Measurements from ENCODE around the gene VAV1. TPM values are rescaled to one million over a fixed set of nuclear protein-coding genes. Genes with fewer than 3 reads are reported as not detected.

The VAV1 gene
- total RNA-seq, 3 donors from 2014 or later, result 6.6 to 10.2 (median 8.5) TPM

GRCh38 chr19:6737284-6737872 lies 35.1 kb upstream of the VAV1 start, which contains the start of gene GPR108:
TSS of gene GPR108 (minus strand) at chr19:6737580. CDS start at chr19:6737576, 4 bp downstream.
- Histone ChIP-seq H3K9me3 (no peaks in the 10 kb centered on the region), H3K36me3 (no peaks in the 10 kb centered on the region), H3K27me3 (no peaks in the 10 kb centered on the region), H3K4me3 (peak within 1 kb of the TSS; percentile 88 to 97 (median 91)), H3K4me1 (peaks cover 5 to 20% of the 10 kb centered on the region in 2 donors), H3K27ac (peak within 1 kb of the TSS; percentile 96 to 99)
- DNase-seq (ENCODE audit: low spot score in 2 of 2), result peak; percentile 99 to 100
- TF ChIP-seq, protein P1, sequence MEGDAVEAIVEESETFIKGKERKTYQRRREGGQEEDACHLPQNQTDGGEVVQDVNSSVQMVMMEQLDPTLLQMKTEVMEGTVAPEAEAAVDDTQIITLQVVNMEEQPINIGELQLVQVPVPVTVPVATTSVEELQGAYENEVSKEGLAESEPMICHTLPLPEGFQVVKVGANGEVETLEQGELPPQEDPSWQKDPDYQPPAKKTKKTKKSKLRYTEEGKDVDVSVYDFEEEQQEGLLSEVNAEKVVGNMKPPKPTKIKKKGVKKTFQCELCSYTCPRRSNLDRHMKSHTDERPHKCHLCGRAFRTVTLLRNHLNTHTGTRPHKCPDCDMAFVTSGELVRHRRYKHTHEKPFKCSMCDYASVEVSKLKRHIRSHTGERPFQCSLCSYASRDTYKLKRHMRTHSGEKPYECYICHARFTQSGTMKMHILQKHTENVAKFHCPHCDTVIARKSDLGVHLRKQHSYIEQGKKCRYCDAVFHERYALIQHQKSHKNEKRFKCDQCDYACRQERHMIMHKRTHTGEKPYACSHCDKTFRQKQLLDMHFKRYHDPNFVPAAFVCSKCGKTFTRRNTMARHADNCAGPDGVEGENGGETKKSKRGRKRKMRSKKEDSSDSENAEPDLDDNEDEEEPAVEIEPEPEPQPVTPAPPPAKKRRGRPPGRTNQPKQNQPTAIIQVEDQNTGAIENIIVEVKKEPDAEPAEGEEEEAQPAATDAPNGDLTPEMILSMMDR (IDR thresholded peaks at IDR 0.05), result peak in 1 of 3 donors; percentile 13
- TF ChIP-seq POLR2A (IDR thresholded peaks at IDR 0.05) (peak; percentile 31), POLR2AphosphoS5 (IDR thresholded peaks at IDR 0.05) (peak in 2 of 3 donors; percentile 34 to 88)
- intact Hi-C loops (cut with DNase I; ENCODE audit: low total_unique reads), result no loop called here

GRCh38 chr19:6737873-6738786 lies 34.4 kb upstream of the VAV1 start:
- H3K4me3 ChIP-seq, result peak overlapping the region; percentile 26 to 97 (median 80)
- peaks cover 5 to 20% of the 10 kb centered on the region in 2 donors for H3K4me1 ChIP-seq
- intact Hi-C loops (cut with DNase I; ENCODE audit: low total_unique reads), result no loop called here
- DNase-seq (ENCODE audit: low spot score in 2 of 2), result peak; percentile 82 to 97
- peak overlapping the region; percentile 96 to 99 for H3K27ac ChIP-seq
- no peaks in the 10 kb centered on the region for H3K36me3 ChIP-seq
- TF ChIP-seq POLR2A (IDR thresholded peaks at IDR 0.05) (no peak), POLR2AphosphoS5 (IDR thresholded peaks at IDR 0.05) (peak; percentile 46 to 80 (median 66))
- TF ChIP-seq, protein P1 (IDR thresholded peaks at IDR 0.05), result peak; percentile 52 to 73 (median 69)
- no peaks in the 10 kb centered on the region for H3K27me3 ChIP-seq
- H3K9me3 ChIP-seq, result no peaks in the 10 kb centered on the region

DNA sequence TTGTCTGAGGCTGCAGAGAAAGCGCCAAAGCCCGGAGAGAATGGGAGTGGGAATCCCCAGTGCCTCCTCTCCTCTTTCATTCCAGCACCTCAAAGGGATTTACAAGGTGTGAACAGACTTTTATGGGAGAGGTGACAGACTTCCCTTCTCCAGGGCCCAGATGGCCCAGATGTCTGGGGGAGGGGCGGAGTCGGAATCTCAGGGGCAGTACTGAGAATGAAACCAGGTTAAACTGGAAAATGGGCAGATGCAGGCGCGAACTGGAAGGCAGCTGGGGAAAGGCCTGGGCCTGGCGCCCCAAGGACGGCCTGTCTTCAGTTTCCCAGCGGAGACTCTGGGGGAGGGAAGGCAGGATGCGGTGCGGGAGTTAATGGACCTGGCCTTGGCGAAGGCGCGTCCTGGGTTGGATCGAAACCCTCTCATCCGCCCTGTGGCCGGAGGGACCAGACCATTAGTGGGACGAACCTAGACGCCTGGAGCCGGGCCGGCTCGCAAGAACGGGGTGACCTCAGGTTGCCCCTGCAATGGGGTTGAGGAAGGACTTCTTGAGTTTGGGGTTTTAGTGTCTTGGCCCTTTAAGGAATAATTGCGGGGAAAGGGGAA lies 33.6 kb upstream of the VAV1 start:
- H3K27me3 ChIP-seq, result no peaks in the 10 kb centered on the region
- intact Hi-C loops (cut with DNase I; ENCODE audit: low total_unique reads), result no loop called here
- H3K4me3 ChIP-seq, result peak overlapping the region; percentile 26 to 92 (median 80)
- H3K9me3 ChIP-seq, result no peaks in the 10 kb centered on the region
- peaks cover 6 to 20% of the 10 kb centered on the region in 2 donors for H3K4me1 ChIP-seq
- peak in 1 of 2 donors; percentile 49 for DNase-seq (ENCODE audit: low spot score in 2 of 2)
- peak overlapping the region; percentile 96 to 99 for H3K27ac ChIP-seq
- peak in 2 of 3 donors; percentile 7 to 18 for TF ChIP-seq POLR2AphosphoS5 (IDR thresholded peaks at IDR 0.05)
- TF ChIP-seq, protein P1 (IDR thresholded peaks at IDR 0.05), result peak in 1 of 3 donors; percentile 5
- no peak for TF ChIP-seq POLR2A (IDR thresholded peaks at IDR 0.05)
- H3K36me3 ChIP-seq, result no peaks in the 10 kb centered on the region

DNA sequence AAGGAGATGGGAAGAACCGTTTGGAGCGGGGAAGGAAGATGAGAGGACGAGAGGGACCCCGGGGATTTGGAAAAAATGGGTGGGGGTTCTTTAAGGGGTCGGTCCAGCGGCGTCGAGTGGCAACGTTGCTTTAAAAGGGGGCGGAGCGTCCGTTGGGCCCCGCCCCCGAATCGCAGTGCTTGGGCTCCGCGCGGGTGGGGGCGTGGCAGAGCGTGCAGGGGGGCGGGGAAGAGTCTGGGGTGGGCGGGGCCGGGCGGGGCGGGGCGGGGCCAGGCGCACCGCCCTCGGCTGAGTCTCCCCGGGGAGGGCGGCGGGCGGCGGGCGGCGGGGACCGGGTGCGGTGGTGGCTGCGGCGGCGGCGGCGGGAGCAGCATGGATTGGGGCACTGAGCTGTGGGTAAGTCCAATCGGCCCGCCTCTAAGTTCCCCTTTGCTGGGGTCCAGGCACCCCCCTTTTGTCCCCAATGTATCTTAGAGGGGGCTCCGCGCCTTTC lies 33.1 kb upstream of the VAV1 start, which contains the start of gene TRIP10:
Gene TRIP10 (plus strand): TSS at position 291 of the 493 bp plus-strand sequence. CDS start 82 bp downstream, at position 373.
- intact Hi-C loops (cut with DNase I; ENCODE audit: low total_unique reads), result no loop called here
- H3K9me3 ChIP-seq, result no peaks in the 10 kb centered on the region
- H3K27me3 ChIP-seq, result no peaks in the 10 kb centered on the region
- peaks cover 11 to 26% of the 10 kb centered on the region in 2 donors for H3K4me1 ChIP-seq
- DNase-seq (ENCODE audit: low spot score in 2 of 2), result peak; percentile 77 to 79
- TF ChIP-seq, protein P1 (IDR thresholded peaks at IDR 0.05), result no peak
- no peak for TF ChIP-seq POLR2A (IDR thresholded peaks at IDR 0.05)
- no peak for TF ChIP-seq POLR2AphosphoS5 (IDR thresholded peaks at IDR 0.05)
- peak within 1 kb of the TSS; percentile 96 to 99 for H3K27ac ChIP-seq
- no peaks in the 10 kb centered on the region for H3K36me3 ChIP-seq
- peak within 1 kb of the TSS; percentile 69 to 92 (median 80) for H3K4me3 ChIP-seq
